Neuron (in vitro differentiated cells): ENCODE results near the gene GSTP1.

Experiments
- H2AFZ ChIP-seq: one replicate; pipeline ENCODE4 v1.6.1; 2013; ENCODE audit warnings: low read depth, mild to moderate bottlenecking, inconsistent platforms, low read length, moderate library complexity
- H3K27me3 ChIP-seq: one replicate; pipeline ENCODE4 v1.6.1; 2013; ENCODE audit warnings: low read length; ENCODE audit not compliant: insufficient read depth
- H3K36me3 ChIP-seq: one replicate; pipeline ENCODE4 v1.6.1; 2013; ENCODE audit warnings: low read length; ENCODE audit not compliant: insufficient read depth
- H3K4me1 ChIP-seq: one replicate; pipeline ENCODE4 v1.6.1; 2013; ENCODE audit warnings: low read length; ENCODE audit not compliant: insufficient read depth
- H3K4me3 ChIP-seq: 2 replicates; pipeline ENCODE4 v1.5.1; 2013; ENCODE audit warnings: mild to moderate bottlenecking, low read length, moderate library complexity
- H3K9me3 ChIP-seq: one replicate; pipeline ENCODE4 v1.6.1; 2013; ENCODE audit warnings: low read length

GSTP1 gene

GRCh38 chr11:67607507-67607906, 23.9 kb downstream of the GSTP1 start:
- peaks cover 25% of the 10 kb centered on the region for H3K4me1 ChIP-seq
- H3K36me3 ChIP-seq, result peaks cover 29% of the 10 kb centered on the region
- H3K9me3 ChIP-seq, result no peaks in the 10 kb centered on the region
- no peaks in the 10 kb centered on the region for H3K27me3 ChIP-seq
- peak overlapping the region; percentile 48 for H2AFZ ChIP-seq
- H3K4me3 ChIP-seq, result peak overlapping the region; percentile 79

GRCh38 chr11:67608486-67608885, 24.9 kb downstream of the GSTP1 start:
- Histone ChIP-seq H3K27me3 (no peaks in the 10 kb centered on the region), H3K4me1 (peaks cover 25% of the 10 kb centered on the region), H3K4me3 (no peak overlapping the region)

GRCh38 chr11:67609316-67609715, 25.7 kb downstream of the GSTP1 start:
- peaks cover 23% of the 10 kb centered on the region for H3K4me1 ChIP-seq
- no peak overlapping the region for H2AFZ ChIP-seq
- H3K27me3 ChIP-seq, result no peaks in the 10 kb centered on the region
- no peaks in the 10 kb centered on the region for H3K9me3 ChIP-seq
- H3K4me3 ChIP-seq, result no peak overlapping the region
- peaks cover 29% of the 10 kb centered on the region for H3K36me3 ChIP-seq

More at GRCh38 chr11:67608486-67608885, 24.9 kb downstream of the GSTP1 start:
- Histone ChIP-seq H3K9me3 (no peaks in the 10 kb centered on the region), H2AFZ (no peak overlapping the region), H3K36me3 (peaks cover 29% of the 10 kb centered on the region)

- peaks cover 29% of the 10 kb centered on the region for H3K36me3 ChIP-seq
- H3K4me3 ChIP-seq, result no peak overlapping the region
- H3K27me3 ChIP-seq, result no peaks in the 10 kb centered on the region
- H3K4me1 ChIP-seq, result peaks cover 19% of the 10 kb centered on the region
- H2AFZ ChIP-seq, result no peak overlapping the region
- H3K9me3 ChIP-seq, result no peaks in the 10 kb centered on the region
Observed at GRCh38 chr11:67610302-67610868, 26.8 kb downstream of the GSTP1 start.

GRCh38 chr11:67611165-67611564, 27.6 kb downstream of the GSTP1 start:
- Histone ChIP-seq H3K4me1 (peaks cover 11% of the 10 kb centered on the region), H2AFZ (no peak overlapping the region), H3K36me3 (peaks cover 29% of the 10 kb centered on the region), H3K4me3 (no peak overlapping the region), H3K27me3 (no peaks in the 10 kb centered on the region), H3K9me3 (no peaks in the 10 kb centered on the region)

- Histone ChIP-seq H3K27me3 (no peaks in the 10 kb centered on the region), H2AFZ (no peak overlapping the region), H3K36me3 (peaks cover 29% of the 10 kb centered on the region), H3K4me1 (peaks cover 8% of the 10 kb centered on the region), H3K9me3 (no peaks in the 10 kb centered on the region), H3K4me3 (no peak overlapping the region)
Observed at GRCh38 chr11:67611704-67612587, 28.3 kb downstream of the GSTP1 start.

- Histone ChIP-seq H3K4me3 (no peak overlapping the region), H2AFZ (no peak overlapping the region), H3K4me1 (peaks cover 1% of the 10 kb centered on the region), H3K27me3 (no peaks in the 10 kb centered on the region), H3K9me3 (no peaks in the 10 kb centered on the region), H3K36me3 (peaks cover 29% of the 10 kb centered on the region)
Observed at GRCh38 chr11:67612751-67613150, 29.1 kb downstream of the GSTP1 start.

- Histone ChIP-seq H3K9me3 (no peaks in the 10 kb centered on the region), H3K4me1 (no peaks in the 10 kb centered on the region), H3K36me3 (peaks cover 29% of the 10 kb centered on the region), H3K4me3 (no peak overlapping the region), H3K27me3 (no peaks in the 10 kb centered on the region), H2AFZ (no peak overlapping the region)
Observed at GRCh38 chr11:67613313-67613959, 29.8 kb downstream of the GSTP1 start.

- no peak overlapping the region for H2AFZ ChIP-seq
Observed at GRCh38 chr11:67613960-67614715, 30.5 kb downstream of the GSTP1 start.

GRCh38 chr11:67614730-67615714, 31.4 kb downstream of the GSTP1 start:
- H3K9me3 ChIP-seq, result no peaks in the 10 kb centered on the region
- peaks cover 20% of the 10 kb centered on the region for H3K36me3 ChIP-seq
- H3K4me1 ChIP-seq, result no peaks in the 10 kb centered on the region
- H3K4me3 ChIP-seq, result no peak overlapping the region
- no peaks in the 10 kb centered on the region for H3K27me3 ChIP-seq
- H2AFZ ChIP-seq, result no peak overlapping the region

More at GRCh38 chr11:67613960-67614715, 30.5 kb downstream of the GSTP1 start:
- H3K4me3 ChIP-seq, result no peak overlapping the region
- no peaks in the 10 kb centered on the region for H3K9me3 ChIP-seq
- H3K4me1 ChIP-seq, result no peaks in the 10 kb centered on the region
- no peaks in the 10 kb centered on the region for H3K27me3 ChIP-seq
- H3K36me3 ChIP-seq, result peaks cover 25% of the 10 kb centered on the region

- Histone ChIP-seq H3K36me3 (peaks cover 13% of the 10 kb centered on the region), H3K27me3 (no peaks in the 10 kb centered on the region), H2AFZ (no peak overlapping the region), H3K9me3 (no peaks in the 10 kb centered on the region), H3K4me1 (no peaks in the 10 kb centered on the region), H3K4me3 (no peak overlapping the region)
Observed at GRCh38 chr11:67615728-67616430, 32.3 kb downstream of the GSTP1 start.
